Large intestine (tissue), 3 donors: ENCODE measurements around the gene PACSIN1. TPM values are rescaled to one million over a fixed set of nuclear protein-coding genes. Genes with fewer than 3 reads are reported as not detected.
"Not testable (repeated sequence)": the region's sequence is repeated elsewhere in the genome, so short reads cannot be mapped to it uniquely, and the experiment has no call there.

Experiments
- DNase-seq, 2 donors: peaks; one replicate each; pipeline versions ENCODE4 v3.0.0 to v3.0.0-alpha.2; 2013
- H3K27ac ChIP-seq: one replicate; pipeline ENCODE4 v1.5.1; 2013; ENCODE audit warnings: low read length
- H3K27me3 ChIP-seq: 2 replicates; pipeline ENCODE4 v1.6.1; 2013; ENCODE audit warnings: low read length; ENCODE audit not compliant: control insufficient read depth, insufficient read depth
- H3K36me3 ChIP-seq: 2 replicates; pipeline ENCODE4 v1.6.1; 2013; ENCODE audit warnings: low read length; ENCODE audit not compliant: control insufficient read depth, insufficient read depth
- H3K4me1 ChIP-seq: one replicate; pipeline ENCODE4 v1.6.1; 2013; ENCODE audit warnings: low read length; ENCODE audit not compliant: control insufficient read depth, insufficient read depth
- H3K4me3 ChIP-seq: one replicate; pipeline ENCODE4 v1.5.1; 2013; ENCODE audit warnings: low read length
- H3K9me3 ChIP-seq: one replicate; pipeline ENCODE4 v1.6.1; 2013; ENCODE audit warnings: mild to moderate bottlenecking, low read depth, low read length, moderate library complexity; ENCODE audit not compliant: control insufficient read depth
- WGBS: methylation state at CpG from one replicate; pipeline ENCODE4 v1.1.5; 2013; ENCODE audit warnings: low lambda C conversion rate; ENCODE audit not compliant: insufficient coverage; 5-methylcytosine and 5-hydroxymethylcytosine counted together
- polyA plus RNA-seq: library from polyadenylated mRNA; unstranded; fragments of 120-200 nt; gene quantifications from one replicate; pipeline ENCODE4 v1.2.1, GENCODE V29; 2013

PACSIN1 gene
- polyA plus RNA-seq, 1 donor = 0.33 TPM

DNA sequence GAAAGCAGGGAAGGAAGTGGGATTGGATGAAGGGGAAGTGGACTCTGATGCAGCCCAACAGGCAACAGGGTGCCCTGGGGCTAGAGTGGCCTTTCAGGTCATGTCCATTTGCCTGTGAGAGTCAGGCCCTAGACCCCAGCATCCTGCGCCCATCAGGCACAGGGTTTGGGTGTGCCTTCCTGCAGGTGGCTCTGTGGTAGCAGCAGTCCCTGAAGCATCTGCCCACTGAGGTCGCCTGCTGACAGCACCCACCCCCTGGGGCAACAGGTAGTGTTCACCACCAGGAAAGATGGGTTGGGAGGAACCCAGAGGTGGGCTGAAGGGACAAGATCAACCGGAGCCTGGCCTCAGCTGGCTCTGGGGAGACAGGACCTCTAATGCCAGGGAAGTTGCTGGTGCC, 3.6 kb downstream of the PACSIN1 start:
- WGBS = no CpG with 5 or more reads among the region's 3 CpGs
- H3K27me3 ChIP-seq = peaks cover 20% of the 10 kb centered on the region
- H3K36me3 ChIP-seq = no peaks in the 10 kb centered on the region
- H3K27ac ChIP-seq = no peak overlapping the region
- peaks cover 3% of the 10 kb centered on the region for H3K4me1 ChIP-seq
- H3K4me3 ChIP-seq = no peak overlapping the region
- DNase-seq = no peak
- H3K9me3 ChIP-seq = peaks cover 3% of the 10 kb centered on the region

DNA sequence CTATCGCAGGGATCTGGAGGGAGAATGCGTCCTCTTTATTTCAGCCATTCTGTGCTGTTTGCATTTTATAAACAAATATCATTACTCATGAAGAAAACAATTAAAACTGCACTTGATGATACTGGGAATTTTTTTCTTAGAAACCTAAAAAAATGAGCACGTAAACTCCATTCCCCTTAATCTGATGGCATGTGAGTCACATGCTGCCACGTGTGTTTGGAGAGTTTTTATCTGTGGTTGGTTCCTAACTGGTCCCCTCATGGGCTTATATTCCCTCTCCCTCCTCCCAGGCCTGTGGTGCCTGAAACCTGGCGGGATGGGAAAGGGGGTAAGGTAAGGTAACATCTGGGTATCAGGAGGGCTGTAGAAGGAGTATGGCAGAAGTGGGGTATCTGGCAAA, 6.5 kb downstream of the PACSIN1 start:
- WGBS = no CpG with 5 or more reads among the region's 5 CpGs
- DNase-seq = no peak
- Histone ChIP-seq H3K4me3 (no peak overlapping the region), H3K4me1 (no peaks in the 10 kb centered on the region), H3K9me3 (no peaks in the 10 kb centered on the region), H3K27me3 (no peaks in the 10 kb centered on the region), H3K36me3 (no peaks in the 10 kb centered on the region), H3K27ac (no peak overlapping the region)

DNA sequence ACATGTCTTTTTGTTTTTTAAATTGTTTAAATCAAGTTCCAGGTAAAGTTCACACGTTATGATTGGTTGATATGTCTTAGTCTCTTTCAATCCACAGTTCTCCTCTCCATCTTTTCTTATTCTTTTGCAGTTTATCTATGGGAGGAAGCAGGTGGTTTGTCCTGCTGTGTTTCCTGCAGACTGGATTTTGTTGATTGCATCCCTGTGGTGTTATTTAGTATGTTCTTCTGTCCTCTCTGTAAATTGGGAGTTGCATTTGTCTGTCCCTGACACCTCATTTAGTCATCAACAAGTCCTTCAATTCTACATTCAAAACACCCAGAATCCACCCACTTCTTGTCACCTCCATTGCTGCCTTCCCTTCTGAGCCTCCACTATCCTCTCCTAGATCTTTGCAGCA, 8.1 kb downstream of the PACSIN1 start:
- 80% methylated on average over 1 of the region's 1 CpG for WGBS
- DNase-seq = no peak
- Histone ChIP-seq H3K4me1 (no peaks in the 10 kb centered on the region), H3K27ac (no peak overlapping the region), H3K36me3 (no peaks in the 10 kb centered on the region), H3K9me3 (no peaks in the 10 kb centered on the region), H3K27me3 (no peaks in the 10 kb centered on the region), H3K4me3 (no peak overlapping the region)

DNA sequence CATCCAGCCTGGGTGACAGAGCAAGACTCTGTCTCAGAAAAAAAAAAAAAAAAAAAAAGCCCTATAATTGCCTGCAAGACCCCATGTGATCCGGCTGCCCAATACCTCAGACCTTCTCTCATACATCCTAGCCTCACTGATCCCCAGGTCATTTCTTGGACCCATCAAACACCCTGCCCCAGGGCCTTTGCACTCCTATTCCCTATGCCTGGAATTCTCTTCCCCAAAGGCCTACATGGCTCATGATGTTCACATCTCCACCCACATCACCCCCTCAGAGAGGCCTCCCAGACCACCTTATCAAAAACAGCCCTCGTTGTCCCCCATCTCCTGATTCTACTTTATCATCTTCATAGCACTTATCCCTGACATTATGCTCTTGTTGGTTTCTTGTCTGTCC, 8.9 kb downstream of the PACSIN1 start:
- no peak for DNase-seq
- no peaks in the 10 kb centered on the region for H3K4me1 ChIP-seq
- no CpG with 5 or more reads among the region's 2 CpGs for WGBS
- H3K36me3 ChIP-seq = no peaks in the 10 kb centered on the region
- no peaks in the 10 kb centered on the region for H3K27me3 ChIP-seq
- H3K27ac ChIP-seq = no peak overlapping the region
- no peak overlapping the region for H3K4me3 ChIP-seq
- no peaks in the 10 kb centered on the region for H3K9me3 ChIP-seq

DNA sequence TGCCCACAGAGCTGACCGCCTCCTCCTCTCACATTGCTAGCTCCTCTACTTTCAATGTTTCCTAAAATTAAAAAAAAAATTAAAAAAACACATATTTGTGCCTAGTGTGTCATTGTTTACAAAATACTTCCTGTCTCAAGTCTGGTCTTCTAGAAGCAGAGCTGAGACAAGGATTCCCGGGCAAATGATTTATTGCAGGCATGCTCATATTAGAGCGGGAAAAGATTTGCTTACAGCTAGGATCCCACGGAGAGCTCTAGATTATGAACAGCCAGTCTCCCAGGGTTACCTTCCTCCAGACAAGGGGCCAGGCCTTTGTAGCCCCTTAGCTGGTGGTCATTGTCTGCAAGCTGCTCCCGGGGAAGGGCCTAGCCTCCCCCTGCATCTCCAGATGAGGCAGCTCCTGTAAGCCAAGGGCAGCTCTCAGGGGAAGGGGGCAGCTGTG, 9.4 kb downstream of the PACSIN1 start:
- Histone ChIP-seq H3K4me1 (no peaks in the 10 kb centered on the region), H3K4me3 (no peak overlapping the region), H3K36me3 (no peaks in the 10 kb centered on the region), H3K27me3 (no peaks in the 10 kb centered on the region), H3K27ac (no peak overlapping the region), H3K9me3 (no peaks in the 10 kb centered on the region)
- WGBS = no CpG with 5 or more reads among the region's 5 CpGs
- no peak for DNase-seq

DNA sequence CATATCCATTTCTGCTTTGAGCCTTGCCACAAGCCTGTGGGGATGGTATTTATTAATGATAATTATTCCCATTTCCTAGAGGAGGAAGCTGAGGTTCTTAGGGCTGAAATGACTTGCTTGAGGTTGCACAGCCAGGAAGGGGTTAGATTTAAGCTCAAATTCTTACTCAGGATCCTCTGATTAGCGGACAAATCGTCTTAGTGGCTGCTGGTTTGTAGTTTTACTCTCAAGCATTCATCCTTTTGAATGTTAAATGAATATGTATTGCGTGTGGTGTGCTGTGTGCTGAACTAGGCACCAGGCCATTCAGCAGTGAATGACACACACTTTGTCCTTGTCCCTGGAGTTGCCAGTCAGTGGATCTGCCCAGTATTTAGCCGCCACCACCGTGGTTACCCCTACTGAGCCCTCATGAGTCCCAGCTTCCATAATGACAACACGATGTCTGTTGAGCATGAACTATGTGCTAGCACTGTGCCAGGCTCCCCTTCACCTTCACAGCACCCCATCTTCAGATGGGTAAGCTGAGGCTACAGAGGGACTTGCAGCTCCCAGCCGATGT, 10.0 kb downstream of the PACSIN1 start:
- WGBS = no CpG with 5 or more reads among the region's 7 CpGs
- DNase-seq = no peak
- Histone ChIP-seq H3K4me3 (no peak overlapping the region), H3K9me3 (no peaks in the 10 kb centered on the region), H3K4me1 (no peaks in the 10 kb centered on the region), H3K27me3 (no peaks in the 10 kb centered on the region), H3K36me3 (no peaks in the 10 kb centered on the region), H3K27ac (no peak overlapping the region)

GRCh38 chr6:34476447-34476846, 10.6 kb downstream of the PACSIN1 start:
- no CpG with 5 or more reads among the region's 5 CpGs for WGBS
- Histone ChIP-seq H3K27me3 (no peaks in the 10 kb centered on the region), H3K4me1 (no peaks in the 10 kb centered on the region), H3K4me3 (no peak overlapping the region), H3K36me3 (no peaks in the 10 kb centered on the region), H3K9me3 (no peaks in the 10 kb centered on the region), H3K27ac (no peak overlapping the region)
- DNase-seq = no peak

DNA sequence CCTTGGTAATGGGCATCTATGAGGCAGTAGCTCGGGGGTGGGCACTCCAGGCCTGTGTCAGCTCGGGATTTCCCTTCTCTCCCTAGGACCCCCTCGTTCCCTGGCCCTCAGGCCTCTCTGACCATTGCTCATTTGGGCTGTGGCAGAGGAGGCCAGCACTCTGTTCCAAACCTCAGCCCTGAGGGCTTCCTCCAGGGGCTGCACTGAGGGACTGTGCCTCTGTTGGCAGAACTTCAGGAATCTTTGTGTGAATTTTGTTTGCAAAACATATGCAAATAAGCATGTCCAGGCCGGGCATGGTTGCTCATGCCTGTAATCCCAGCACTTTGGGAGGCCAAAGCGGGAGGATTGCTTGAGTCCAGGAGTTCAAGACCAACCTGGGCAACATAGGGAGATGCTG, 11.0 kb downstream of the PACSIN1 start:
- no peak for DNase-seq
- no peaks in the 10 kb centered on the region for H3K36me3 ChIP-seq
- no peaks in the 10 kb centered on the region for H3K27me3 ChIP-seq
- no peaks in the 10 kb centered on the region for H3K9me3 ChIP-seq
- H3K4me1 ChIP-seq = no peaks in the 10 kb centered on the region
- no peak overlapping the region for H3K4me3 ChIP-seq
- no peak overlapping the region for H3K27ac ChIP-seq
- WGBS = 80% methylated on average over 1 of the region's 5 CpGs

GRCh38 chr6:34478796-34479195, 12.9 kb downstream of the PACSIN1 start:
- H3K9me3 ChIP-seq = no peaks in the 10 kb centered on the region
- no peak overlapping the region for H3K27ac ChIP-seq
- WGBS = no CpG with 5 or more reads among the region's 4 CpGs
- no peak overlapping the region for H3K4me3 ChIP-seq
- H3K36me3 ChIP-seq = no peaks in the 10 kb centered on the region
- no peaks in the 10 kb centered on the region for H3K4me1 ChIP-seq
- H3K27me3 ChIP-seq = no peaks in the 10 kb centered on the region
- DNase-seq = no peak

- not testable (repeated sequence) for H3K27me3 ChIP-seq, H3K27ac ChIP-seq, H3K36me3 ChIP-seq, DNase-seq, H3K4me1 ChIP-seq, H3K9me3 ChIP-seq, H3K4me3 ChIP-seq
- WGBS = no CpG with 5 or more reads among the region's 5 CpGs
Observed at GRCh38 chr6:34483781-34484180, 17.9 kb downstream of the PACSIN1 start.

GRCh38 chr6:34484391-34484790, 18.5 kb downstream of the PACSIN1 start:
- Histone ChIP-seq H3K4me1 (no peaks in the 10 kb centered on the region), H3K36me3 (no peaks in the 10 kb centered on the region), H3K9me3 (no peaks in the 10 kb centered on the region), H3K27me3 (no peaks in the 10 kb centered on the region), H3K27ac (no peak overlapping the region), H3K4me3 (no peak overlapping the region)
- WGBS = no CpG with 5 or more reads among the region's 1 CpG
- no peak for DNase-seq
